ENCODE measurements around the gene KIAA1191. TPM values are rescaled to one million over a fixed set of nuclear protein-coding genes. Genes with fewer than 3 reads are reported as not detected.

Gene KIAA1191
- total RNA-seq, 2 donors from 2014 or later: 95.9 to 154 TPM

DNA sequence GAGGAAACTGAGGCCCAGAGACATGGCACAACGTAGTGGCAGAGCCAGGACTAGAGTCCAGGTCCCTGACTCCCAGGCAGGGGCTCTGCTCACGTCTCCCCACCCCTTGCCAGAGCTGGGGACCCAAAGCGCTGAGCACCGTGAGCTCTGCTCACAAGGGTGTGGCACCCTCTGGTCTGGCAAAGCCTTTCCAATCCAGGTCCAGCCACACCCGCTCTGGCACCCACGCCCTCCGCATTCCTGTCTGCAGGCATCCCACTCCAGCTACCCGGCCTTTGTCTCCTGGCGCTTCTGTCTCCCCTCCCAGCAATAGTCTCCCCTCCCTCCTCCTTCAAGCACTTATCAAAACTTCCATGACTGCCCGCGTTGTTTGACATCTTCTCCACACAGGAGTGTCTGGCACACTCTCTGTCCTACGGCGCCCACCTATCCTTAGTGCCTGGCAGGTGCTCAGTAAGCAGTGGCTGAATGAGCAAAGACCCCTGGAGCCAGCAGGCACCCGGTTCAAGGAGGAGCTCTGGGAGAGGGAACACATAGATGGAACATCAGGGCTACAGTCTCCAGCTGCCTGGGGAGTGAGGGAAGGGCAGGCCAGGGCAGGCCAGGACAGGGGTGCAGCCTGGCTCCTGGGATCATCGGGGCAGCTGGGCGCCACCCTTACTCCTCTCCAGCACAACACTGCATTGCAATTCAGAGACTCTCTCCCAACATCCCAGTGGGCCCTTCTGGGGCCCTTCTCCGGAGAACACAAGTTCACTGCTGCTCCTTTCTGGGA, 39.0 kb upstream of the KIAA1191 start:
- H3K36me3 ChIP-seq: peaks cover 4% of the 10 kb centered on the region
- ATAC-seq (ENCODE audit: insufficient number of reproducible peaks, low FRiP score, low read depth) (no peak), DNase-seq (ENCODE audit: low spot score) (no peak)

DNA sequence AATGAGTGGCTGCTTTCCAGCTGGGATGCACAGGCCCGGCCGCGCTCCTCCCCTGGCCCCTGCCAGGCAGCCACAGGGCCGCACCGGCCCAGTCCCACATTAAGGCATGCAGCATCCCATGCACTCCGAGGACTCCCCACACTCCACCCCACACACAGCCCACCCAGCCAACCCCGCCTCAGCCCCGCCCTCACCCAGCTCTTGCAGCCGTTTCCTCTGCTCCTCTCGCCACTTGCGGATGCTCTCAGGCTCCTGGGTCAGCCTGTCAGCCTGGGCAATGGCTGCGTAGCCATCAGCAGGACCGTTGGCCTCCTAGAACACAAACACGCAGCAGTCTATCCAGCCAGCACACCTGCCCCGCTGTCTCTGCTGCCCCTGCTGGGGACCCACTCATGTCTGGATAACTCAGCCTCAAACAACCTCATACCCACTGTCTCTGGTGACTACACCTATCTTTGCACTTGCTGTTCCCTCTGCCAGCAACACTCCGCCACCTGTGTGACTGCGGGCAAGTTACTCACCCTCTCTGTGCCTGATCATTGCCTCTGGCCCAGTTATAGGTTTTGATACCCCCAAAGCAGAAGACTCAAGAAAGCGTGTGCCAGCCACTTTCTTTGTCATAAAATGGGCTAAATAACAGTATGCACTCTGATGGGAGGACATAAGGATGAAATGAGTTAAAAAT, 36.3 kb upstream of the KIAA1191 start:
- Histone ChIP-seq H3K27me3 (replicated peaks; ENCODE audit: insufficient read depth) (no peaks in the 10 kb centered on the region), H3K4me3 (no peak overlapping the region), H3K9me3 (no peaks in the 10 kb centered on the region), H3K4me1 (ENCODE audit: control insufficient read depth in 1 of 2, low read depth in 2 of 2) (no peaks in the 10 kb centered on the region), H3K36me3 (peaks cover 9% of the 10 kb centered on the region), H3K27ac (no peak overlapping the region)
- DNase-seq (ENCODE audit: low spot score) (no peak), ATAC-seq (ENCODE audit: insufficient number of reproducible peaks, low FRiP score, low read depth) (no peak)
- TF ChIP-seq, protein P1, sequence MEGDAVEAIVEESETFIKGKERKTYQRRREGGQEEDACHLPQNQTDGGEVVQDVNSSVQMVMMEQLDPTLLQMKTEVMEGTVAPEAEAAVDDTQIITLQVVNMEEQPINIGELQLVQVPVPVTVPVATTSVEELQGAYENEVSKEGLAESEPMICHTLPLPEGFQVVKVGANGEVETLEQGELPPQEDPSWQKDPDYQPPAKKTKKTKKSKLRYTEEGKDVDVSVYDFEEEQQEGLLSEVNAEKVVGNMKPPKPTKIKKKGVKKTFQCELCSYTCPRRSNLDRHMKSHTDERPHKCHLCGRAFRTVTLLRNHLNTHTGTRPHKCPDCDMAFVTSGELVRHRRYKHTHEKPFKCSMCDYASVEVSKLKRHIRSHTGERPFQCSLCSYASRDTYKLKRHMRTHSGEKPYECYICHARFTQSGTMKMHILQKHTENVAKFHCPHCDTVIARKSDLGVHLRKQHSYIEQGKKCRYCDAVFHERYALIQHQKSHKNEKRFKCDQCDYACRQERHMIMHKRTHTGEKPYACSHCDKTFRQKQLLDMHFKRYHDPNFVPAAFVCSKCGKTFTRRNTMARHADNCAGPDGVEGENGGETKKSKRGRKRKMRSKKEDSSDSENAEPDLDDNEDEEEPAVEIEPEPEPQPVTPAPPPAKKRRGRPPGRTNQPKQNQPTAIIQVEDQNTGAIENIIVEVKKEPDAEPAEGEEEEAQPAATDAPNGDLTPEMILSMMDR (IDR thresholded peaks at IDR 0.05): no peak

More for the DNA sequence above, 39.0 kb upstream of the KIAA1191 start:
- Histone ChIP-seq H3K4me3 (no peak overlapping the region), H3K27ac (no peak overlapping the region), H3K27me3 (replicated peaks; ENCODE audit: insufficient read depth) (no peaks in the 10 kb centered on the region), H3K9me3 (no peaks in the 10 kb centered on the region), H3K4me1 (ENCODE audit: control insufficient read depth in 1 of 2, low read depth in 2 of 2) (no peaks in the 10 kb centered on the region)
- TF ChIP-seq, protein P1 (IDR thresholded peaks at IDR 0.05): no peak

DNA sequence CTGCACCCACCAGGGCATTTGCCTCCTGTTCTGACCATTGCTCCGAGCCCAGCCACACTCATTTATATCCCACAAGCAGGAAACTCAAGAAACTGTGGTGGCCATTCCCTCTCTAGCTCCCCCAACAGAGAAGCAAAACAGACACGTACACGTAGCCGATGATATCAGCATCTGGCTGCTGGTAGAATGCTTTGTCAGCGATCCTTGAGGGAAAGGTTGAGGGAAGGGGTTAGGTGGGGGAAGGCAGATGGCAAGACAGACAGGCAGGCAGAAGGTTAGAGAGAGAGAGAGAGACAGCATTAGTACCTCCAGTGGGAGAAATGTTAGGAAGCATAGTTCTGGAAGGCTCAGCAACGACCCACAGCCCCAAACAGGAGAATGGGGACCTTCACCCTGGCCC, 34.8 kb upstream of the KIAA1191 start:
- Histone ChIP-seq H3K36me3 (peaks cover 25% of the 10 kb centered on the region), H3K27me3 (replicated peaks; ENCODE audit: insufficient read depth) (no peaks in the 10 kb centered on the region), H3K4me1 (ENCODE audit: control insufficient read depth in 1 of 2, low read depth in 2 of 2) (no peaks in the 10 kb centered on the region), H3K4me3 (no peak overlapping the region), H3K27ac (no peak overlapping the region), H3K9me3 (no peaks in the 10 kb centered on the region)
- TF ChIP-seq, protein P1 (IDR thresholded peaks at IDR 0.05): no peak
- DNase-seq (ENCODE audit: low spot score) (no peak), ATAC-seq (ENCODE audit: insufficient number of reproducible peaks, low FRiP score, low read depth) (no peak)

DNA sequence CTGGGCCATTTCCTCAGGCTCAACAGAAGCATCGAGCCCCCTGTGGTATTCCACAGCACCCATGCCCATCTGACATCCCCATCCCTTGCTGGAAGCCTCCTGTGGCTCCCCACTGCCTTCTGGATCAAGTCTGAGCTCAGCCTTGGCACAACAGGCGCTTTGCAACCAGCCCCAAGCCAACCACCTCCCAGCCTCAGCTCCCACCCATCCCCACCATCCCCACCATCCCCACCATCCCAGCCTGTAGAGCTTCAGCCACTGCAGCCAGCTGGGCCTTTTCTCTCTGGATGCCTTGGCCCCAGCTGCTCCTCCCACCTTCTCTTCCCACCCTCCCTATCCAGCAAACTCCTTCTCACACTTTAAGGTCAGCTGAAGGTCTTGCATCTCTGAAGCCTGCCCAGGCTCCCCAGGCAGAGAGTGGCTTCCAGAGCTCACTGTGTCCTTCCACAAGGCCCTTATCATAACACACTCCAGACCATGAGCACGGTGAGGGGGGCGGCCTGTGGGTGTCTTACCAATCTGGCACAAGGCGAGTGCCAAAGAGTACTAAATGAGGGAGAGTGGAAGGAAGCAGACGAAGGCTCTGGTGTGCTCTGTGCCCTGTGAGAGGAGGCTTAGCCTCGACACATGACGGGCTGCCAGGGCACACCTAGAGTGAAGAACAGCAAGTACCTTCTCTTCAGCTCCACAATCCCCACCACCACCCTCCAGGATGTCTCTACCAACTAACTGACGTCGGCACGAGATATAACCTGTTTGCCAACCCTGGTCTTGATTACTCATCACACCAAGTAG, 33.5 kb upstream of the KIAA1191 start:
- TF ChIP-seq, protein P1 (IDR thresholded peaks at IDR 0.05): no peak
- H3K9me3 ChIP-seq: no peaks in the 10 kb centered on the region
- H3K27ac ChIP-seq: no peak overlapping the region
- peaks cover 26% of the 10 kb centered on the region for H3K36me3 ChIP-seq
- ATAC-seq (ENCODE audit: insufficient number of reproducible peaks, low FRiP score, low read depth) (no peak), DNase-seq (ENCODE audit: low spot score) (no peak)
- H3K4me3 ChIP-seq: no peak overlapping the region
- H3K27me3 ChIP-seq (replicated peaks; ENCODE audit: insufficient read depth): no peaks in the 10 kb centered on the region
- peaks cover 0 to 2% of the 10 kb centered on the region in 2 donors for H3K4me1 ChIP-seq (ENCODE audit: control insufficient read depth in 1 of 2, low read depth in 2 of 2)

DNA sequence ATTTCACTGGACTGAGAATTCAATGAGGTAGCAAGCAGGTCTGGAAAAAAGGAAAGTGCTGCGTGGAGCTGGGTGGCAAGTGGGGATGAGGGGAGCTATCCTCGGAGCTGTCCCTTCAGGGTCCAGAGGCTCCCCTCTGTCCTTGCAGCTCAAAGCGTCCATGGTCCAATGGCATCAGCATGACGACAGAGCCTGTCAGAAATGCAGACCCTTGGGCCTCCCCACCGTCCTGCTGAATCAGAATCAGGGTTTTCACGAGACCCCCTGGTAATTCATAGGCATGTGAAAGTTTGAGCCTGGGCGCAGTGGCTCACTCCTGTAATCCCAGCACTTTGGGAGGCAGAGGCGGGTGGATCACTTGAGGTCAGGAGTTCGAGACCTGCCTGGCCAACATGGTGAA, 32.5 kb upstream of the KIAA1191 start:
- ATAC-seq (ENCODE audit: insufficient number of reproducible peaks, low FRiP score, low read depth) (no peak), DNase-seq (ENCODE audit: low spot score) (no peak)
- H3K4me3 ChIP-seq: no peak overlapping the region
- H3K4me1 ChIP-seq (ENCODE audit: control insufficient read depth in 1 of 2, low read depth in 2 of 2): peaks cover 4 to 8% of the 10 kb centered on the region in 2 donors
- H3K27ac ChIP-seq: no peak overlapping the region
- peaks cover 26% of the 10 kb centered on the region for H3K36me3 ChIP-seq
- no peaks in the 10 kb centered on the region for H3K9me3 ChIP-seq
- TF ChIP-seq, protein P1 (IDR thresholded peaks at IDR 0.05): no peak
- no peaks in the 10 kb centered on the region for H3K27me3 ChIP-seq (replicated peaks; ENCODE audit: insufficient read depth)
